GM21447 (cell line): ENCODE measurements around the gene KIF26B.
"Not testable (repeated sequence)": the region's sequence is repeated elsewhere in the genome, so short reads cannot be mapped to it uniquely, and the experiment has no call there.

Experiments
- ATAC-seq: cut with Tn5 transposase; IDR thresholded peaks from one replicate; pipeline ENCODE4 v1.9.1; 2021; ENCODE audit not compliant: unreplicated experiment

The KIF26B gene

DNA sequence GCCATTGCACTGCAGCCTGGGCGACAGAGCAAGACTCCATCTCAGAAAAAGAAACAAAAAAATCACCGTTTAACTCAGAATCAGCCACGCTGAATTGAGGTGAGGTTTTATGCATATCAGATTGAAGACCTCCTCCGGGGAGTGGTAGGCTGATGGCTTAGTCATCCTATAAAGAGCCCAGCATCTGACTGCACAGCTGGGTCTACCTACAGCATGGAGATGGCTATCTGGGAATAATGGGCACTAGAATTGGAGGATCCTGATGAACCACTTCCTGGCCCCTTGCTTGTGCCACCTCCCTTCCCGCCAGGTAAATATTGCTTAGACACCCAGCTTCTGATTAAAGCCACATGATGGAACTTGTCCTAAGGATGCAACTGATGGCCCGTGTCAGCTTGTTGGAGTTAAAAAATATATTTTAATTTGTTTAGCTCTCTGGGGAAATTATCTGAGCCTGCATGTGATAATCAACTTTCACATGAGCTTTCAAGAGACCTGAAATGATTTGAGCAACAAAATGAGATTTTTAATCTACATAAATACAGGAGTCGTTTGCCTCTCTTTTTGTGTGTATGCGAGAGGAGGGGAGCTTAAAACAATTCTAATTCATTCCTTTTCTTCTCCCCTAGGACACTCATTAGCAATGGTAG is 157.2 kb downstream of the KIF26B start:
- ATAC-seq: no peak

- ATAC-seq: no peak
Observed at GRCh38 chr1:245313576-245313975, 158.8 kb downstream of the KIF26B start.

DNA sequence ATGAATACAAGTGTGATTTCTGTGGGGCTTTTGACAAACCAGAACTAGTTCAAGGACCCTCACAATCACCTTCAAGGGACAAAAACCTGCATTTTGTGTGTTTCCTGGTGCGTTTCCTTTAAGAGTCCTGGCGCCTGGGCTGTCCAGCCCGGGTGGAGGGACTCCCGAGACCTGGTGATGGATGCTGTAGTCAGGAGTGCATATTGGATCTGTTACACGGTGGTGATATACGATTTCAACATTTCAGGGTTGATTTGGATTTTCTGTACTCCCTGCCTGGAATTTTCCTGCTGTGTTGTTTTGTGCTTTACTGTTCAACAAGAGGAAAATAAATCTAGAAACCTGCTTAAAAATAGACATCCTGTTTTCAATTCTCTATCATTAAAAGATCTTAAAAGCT is 162.0 kb downstream of the KIF26B start:
- ATAC-seq: no peak

DNA sequence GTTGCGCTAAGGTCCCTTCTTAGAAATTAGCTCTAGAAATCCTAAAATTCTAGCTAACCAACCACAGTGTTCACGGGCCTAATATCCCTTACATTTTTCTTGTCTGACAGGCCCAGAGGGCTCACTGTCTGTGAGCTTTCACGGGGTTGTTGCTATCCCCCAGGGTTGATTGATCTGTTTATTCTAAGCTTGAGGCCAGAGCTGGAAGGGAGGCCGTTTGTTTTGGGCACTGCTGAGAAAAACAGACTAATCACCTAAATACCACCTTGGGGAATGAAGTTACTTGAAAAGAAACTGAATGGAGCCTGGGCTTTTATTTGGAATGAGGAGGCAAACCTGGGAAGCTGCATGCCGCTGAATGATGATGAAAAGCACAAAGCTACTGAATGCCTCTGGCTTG is 162.4 kb downstream of the KIF26B start:
- ATAC-seq: no peak

DNA sequence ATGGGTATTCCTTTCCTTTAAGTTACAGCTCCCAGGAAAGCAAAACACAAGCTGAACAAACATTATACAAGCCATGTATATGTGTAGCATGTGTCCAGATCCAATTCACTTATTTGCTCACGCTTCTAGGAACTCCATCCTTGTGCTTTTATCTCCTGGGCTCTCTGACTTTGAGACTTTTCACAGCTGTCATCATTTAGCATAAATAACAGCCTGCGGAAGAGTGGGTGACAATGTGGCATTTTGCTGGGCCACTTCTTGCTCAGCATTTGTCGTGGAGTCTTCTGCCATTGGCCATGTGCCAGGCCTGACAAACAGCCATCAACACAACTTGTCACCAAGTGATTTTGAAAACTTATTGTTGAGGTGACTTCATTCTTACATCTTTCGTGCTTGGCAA is 164.3 kb downstream of the KIF26B start:
- ATAC-seq: no peak

GRCh38 chr1:245322673-245323072 is 167.9 kb downstream of the KIF26B start:
- ATAC-seq: no peak

DNA sequence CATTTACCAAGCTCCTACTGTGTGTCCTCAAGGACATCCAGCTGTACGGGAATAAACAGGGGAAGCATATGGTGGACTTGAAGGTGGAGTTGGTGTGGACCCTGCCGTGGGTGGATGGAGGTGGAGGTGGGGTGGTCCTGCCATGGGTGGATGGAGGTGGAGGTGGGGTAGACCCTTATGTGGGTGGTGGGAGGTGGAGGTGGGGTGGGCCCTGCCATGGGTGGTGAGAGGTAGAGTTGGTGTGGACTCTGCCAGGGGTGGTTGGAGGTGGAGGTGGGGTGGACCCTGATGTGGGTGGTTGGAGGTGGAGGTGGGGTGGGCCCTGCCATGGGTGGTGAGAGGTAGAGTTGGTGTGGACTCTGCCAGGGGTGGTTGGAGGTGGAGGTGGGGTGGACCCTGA is 169.0 kb downstream of the KIF26B start:
- ATAC-seq: not testable (repeated sequence)

- no peak for ATAC-seq
Observed at GRCh38 chr1:245325922-245326795, 171.4 kb downstream of the KIF26B start.

GRCh38 chr1:245327360-245327759 is 172.6 kb downstream of the KIF26B start:
- ATAC-seq: no peak

DNA sequence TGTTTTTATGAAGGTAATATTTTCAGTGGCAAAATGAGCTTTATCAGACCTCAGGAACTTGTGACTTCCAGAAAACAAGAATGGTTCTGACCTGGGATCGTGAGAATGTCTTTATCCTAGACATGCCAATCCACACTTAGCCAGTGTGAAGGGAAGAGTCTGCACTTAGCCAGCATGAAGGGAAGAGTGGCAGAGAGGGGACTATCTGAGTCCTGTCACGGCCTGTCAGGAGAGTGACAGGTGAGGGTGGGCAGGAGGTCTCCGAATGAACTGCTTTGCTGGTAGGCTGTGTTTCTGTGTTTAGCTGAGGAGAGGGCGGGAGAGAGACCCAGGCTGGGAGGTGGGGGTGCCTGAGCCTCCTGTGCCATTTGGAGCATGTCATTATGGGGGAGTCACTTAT is 173.1 kb downstream of the KIF26B start:
- ATAC-seq: no peak

DNA sequence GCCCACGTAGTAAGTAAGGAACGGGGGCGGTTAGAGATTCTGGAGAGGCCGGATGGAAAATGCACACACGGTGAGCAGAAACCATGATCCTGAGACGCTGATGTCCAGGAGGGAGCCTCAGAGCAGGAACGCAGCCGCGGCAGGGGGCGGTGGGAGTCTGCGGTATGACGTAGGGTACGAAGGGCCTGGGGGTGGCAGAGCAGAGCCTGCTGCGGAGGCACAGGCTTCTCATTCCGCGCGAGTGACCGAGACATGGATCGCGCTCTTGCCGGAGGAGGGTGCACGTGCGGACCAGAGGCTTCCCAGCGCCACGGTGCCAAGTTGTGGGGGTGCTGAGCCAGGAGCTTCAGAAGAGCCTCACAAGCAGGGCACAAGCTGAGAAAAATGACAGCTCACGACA is 176.2 kb downstream of the KIF26B start:
- ATAC-seq: no peak

DNA sequence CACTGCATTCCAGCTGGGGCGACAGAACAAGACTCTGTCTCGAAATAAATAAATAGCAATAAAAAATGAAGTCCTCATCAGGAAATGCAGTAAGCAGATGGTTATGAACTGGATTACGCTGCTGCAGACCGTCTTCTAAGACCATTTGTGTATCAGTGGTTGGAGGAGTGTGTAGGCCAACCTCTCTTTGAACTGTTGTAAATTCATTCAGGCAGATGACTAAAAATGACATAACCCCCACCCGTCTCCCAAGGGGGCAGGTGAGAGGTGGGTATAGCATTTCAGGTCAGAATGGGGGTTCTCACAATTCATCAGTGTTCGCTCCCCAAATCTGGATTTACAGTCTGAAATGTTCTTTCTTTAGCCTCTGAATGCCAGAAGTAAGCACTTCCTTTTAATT is 177.3 kb downstream of the KIF26B start:
- ATAC-seq: no peak

DNA sequence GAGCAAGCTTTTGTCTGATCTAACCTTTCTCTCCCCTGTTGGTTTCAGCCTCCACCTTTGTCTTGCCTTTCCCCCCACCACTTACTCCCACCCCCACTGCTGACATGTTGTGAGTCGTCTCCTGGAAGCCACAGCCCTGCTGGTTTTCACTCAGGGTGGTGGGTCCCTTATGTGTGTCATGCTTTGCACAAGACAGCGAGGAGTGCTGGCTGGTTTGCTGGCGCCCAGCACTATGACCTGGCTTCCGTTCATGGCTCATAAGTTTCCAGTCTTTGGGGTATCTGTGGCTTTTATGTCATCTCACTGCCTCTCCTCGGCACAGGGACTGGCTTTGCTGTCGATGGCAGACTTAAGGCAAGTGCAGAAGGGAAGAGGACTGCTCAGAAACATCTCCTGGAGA is 177.7 kb downstream of the KIF26B start:
- ATAC-seq: no peak

DNA sequence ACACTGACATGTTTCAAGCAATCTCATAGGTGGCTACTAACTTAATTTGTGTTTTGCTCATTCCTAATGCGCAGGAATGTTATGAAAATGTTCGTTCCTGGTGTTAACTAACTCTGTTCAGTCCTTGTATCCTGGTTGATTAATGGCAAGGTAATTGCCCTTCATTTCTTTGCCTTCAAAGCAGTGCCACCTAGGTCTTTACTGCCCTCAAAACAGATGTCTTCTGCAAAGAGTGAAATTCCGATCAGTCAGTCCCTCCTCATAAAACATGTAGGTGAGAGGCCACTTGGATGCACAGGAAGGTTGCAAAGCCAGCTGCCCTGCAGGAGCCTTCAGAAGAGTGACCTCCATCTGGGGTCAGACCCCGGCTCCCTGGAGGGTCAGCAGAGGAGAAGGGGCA is 179.4 kb downstream of the KIF26B start:
- ATAC-seq: no peak

GRCh38 chr1:245334827-245335490 is 180.2 kb downstream of the KIF26B start:
- ATAC-seq: no peak

- ATAC-seq: not testable (repeated sequence)
Observed at GRCh38 chr1:245335684-245336083, 180.9 kb downstream of the KIF26B start.

GRCh38 chr1:245336149-245336983 is 181.6 kb downstream of the KIF26B start:
- ATAC-seq: no peak

DNA sequence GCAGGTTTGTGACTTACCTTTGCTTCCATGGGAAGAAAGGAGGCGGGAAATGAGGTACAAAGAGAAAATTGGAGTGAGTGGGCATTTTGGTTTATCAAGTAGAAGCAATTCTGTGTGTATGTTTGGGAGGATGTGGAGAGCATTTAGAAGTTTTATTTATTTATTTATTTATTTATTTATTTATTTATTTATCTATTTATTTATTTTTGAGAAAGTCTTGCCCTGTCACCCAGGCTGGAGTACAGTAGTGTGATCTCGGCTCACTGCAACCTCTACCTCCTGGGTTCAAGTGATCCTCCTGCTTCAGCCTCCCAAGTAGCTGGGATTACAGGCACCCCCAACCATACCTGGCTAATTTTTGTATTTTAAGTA is 182.2 kb downstream of the KIF26B start:
- not testable (repeated sequence) for ATAC-seq

DNA sequence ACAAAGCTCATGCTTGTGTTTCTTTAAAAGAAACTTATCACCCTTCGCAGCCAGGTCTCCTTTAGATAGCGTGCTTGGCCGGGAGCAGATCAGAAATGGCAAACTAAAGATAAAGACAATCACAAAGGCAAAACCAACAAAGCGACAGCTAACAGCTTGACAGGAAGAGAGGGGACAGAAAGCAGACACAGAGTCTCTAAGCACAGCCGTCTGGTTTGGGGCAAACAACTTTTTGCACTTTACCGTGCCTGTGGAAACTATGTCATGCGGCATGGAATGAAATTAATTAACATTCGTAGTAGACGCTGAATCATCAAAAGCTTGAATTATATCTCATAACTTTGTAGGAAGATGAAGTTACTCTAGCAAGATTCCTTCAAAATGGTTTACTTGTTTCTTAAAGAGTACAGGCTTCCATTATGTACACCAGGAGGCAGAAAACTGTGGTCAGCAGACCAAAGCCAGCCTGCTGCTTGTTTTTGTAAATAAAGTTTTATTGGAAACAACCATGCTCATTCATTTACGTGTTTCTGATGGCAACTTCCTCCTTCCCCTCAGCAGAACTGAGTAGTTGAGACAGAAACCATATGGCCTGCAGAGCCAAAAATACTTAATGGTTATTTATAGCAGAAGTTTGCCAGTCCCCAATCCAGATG is 183.2 kb downstream of the KIF26B start:
- no peak for ATAC-seq

DNA sequence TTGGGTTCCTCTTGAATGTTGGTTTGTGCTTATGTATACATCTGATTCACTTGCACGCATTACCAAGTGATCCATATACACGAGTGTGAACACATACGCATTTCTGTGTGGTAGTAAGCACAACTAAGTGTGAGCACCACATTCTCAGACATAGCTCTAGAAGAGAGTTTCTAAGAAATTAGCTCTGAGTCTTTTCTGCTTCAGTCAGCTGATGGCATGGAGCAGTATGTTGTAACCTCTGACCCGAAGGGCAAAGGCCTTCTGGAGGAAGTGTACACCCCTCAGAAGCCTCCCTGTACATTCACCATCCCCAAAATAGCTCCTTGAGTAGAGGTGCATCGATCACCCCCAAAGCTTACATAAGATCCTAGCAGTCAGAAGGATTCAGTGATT is 183.7 kb downstream of the KIF26B start:
- no peak for ATAC-seq

DNA sequence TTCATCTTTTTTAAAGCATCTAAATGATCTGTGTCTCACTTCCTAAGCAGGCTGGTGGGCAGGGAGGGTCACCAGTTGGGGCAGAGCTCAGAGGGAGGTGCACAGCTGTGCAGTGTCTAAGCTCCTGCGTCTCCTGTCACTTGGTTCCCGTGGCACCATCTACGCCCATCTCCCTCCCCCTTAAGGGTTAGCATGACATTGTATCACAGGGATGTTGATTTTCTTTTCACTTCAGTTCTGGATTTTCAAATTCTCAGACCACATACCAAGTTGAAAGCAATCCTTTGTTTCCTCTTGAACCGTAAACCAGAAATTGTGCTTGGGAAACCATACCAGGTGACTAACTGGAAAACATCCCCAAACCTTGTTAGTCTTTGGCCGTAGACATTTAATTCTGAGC is 187.0 kb downstream of the KIF26B start:
- no peak for ATAC-seq
